GM12892 (cell line): ENCODE results near the gene TMEM114.

Experiments used
- POLR2A ChIP-seq: IDR thresholded peaks from 2 replicates; pipeline ENCODE4 v1.6.1; 2011; ENCODE audit warnings: low read depth, low read length, control low read depth
- POLR2AphosphoS5 ChIP-seq: IDR thresholded peaks from 2 replicates; pipeline ENCODE4 v1.6.1; 2011; ENCODE audit warnings: low read depth, low read length, control low read depth
- TAF1 ChIP-seq: IDR thresholded peaks from 2 replicates; pipeline ENCODE4 v1.6.1; 2011; ENCODE audit warnings: low read depth, mild to moderate bottlenecking, control low read depth, low read length, borderline replicate concordance

GRCh38 chr16:8552487-8553221 lies 37.7 kb downstream of the TMEM114 start:
- TF ChIP-seq POLR2AphosphoS5 (no peak), TAF1 (no peak), POLR2A (no peak)
